ENCODE results near the gene KLHL29. TPM values are rescaled to one million over a fixed set of nuclear protein-coding genes. Genes with fewer than 3 reads are reported as not detected.

Gene KLHL29
- total RNA-seq, 5 donors from 2014 or later (not counting 1 experiment from before 2014, with no cell fraction given): 1.8 to 6.6 (median 2.5) TPM

GRCh38 chr2:23394700-23395099 is 9.7 kb downstream of the KLHL29 start:
- ATAC-seq (replicated peaks in 1 of 4) (peak in 2 of 4 experiments; percentile 43 to 68), DNase-seq (no peak)
- Histone ChIP-seq H3K4me3 (ENCODE audit: control insufficient read depth in 1 of 2, extremely low read depth in 1 of 2, low read length in 1 of 2) (no peak overlapping the region), H3K9me3 (no peaks in the 10 kb centered on the region), H3K4me1 (ENCODE audit: control insufficient read depth in 1 of 2, extremely low read depth in 1 of 2, insufficient read depth in 2 of 2, low read length in 2 of 2) (peaks cover 10 to 27% of the 10 kb centered on the region in 2 experiments), H3K36me3 (ENCODE audit: control insufficient read depth in 2 of 2, extremely low read depth in 1 of 2, insufficient read depth in 1 of 2, low read length in 1 of 2) (no peaks in the 10 kb centered on the region), H3K27ac (ENCODE audit: low read length) (no peak overlapping the region), H3K27me3 (replicated peaks in 1 of 2; ENCODE audit: control insufficient read depth in 2 of 2, extremely low read depth in 1 of 2, insufficient read depth in 2 of 2, low read length in 1 of 2) (peaks cover 8 to 22% of the 10 kb centered on the region in 2 experiments)
- Mint-ChIP-seq H3K9me3 (no peaks in the 10 kb centered on the region), H3K27me3 (peaks cover 21 to 41% of the 10 kb centered on the region in 2 donors), H3K27ac (no peak overlapping the region), H3K4me1 (peaks cover 19 to 54% (median 29%) of the 10 kb centered on the region in 3 donors), H3K36me3 (no peaks in the 10 kb centered on the region), H3K4me3 (peak overlapping the region in 1 of 3 donors; percentile 55)
- POLR2A ChIA-PET: no interaction called here
- 18% methylated on average over 4 of the region's 4 CpGs for WGBS (ENCODE audit: insufficient coverage)
- CTCF ChIA-PET: interaction anchor here in 1 of 2 donors (1.1 kb wide), 1 partner anchor 12 kb away, joined by 4 read pairs; no protein-coding TSS in a partner anchor

- Mint-ChIP-seq H3K9me3 (no peaks in the 10 kb centered on the region), H3K27ac (no peak overlapping the region), H3K4me3 (no peak overlapping the region), H3K27me3 (peaks cover 4 to 23% of the 10 kb centered on the region in 2 donors), H3K4me1 (peaks cover 14 to 34% (median 18%) of the 10 kb centered on the region in 3 donors), H3K36me3 (no peaks in the 10 kb centered on the region)
- no peak for DNase-seq
- no peak overlapping the region for H3K4me3 ChIP-seq (ENCODE audit: control insufficient read depth in 1 of 2, extremely low read depth in 1 of 2, low read length in 1 of 2)
- H3K4me1 ChIP-seq (ENCODE audit: control insufficient read depth in 1 of 2, extremely low read depth in 1 of 2, insufficient read depth in 2 of 2, low read length in 2 of 2): peaks cover 7 to 19% of the 10 kb centered on the region in 2 experiments
- POLR2A ChIA-PET: no interaction called here
- WGBS (ENCODE audit: insufficient coverage): 100% methylated on average over 2 of the region's 4 CpGs
- no peaks in the 10 kb centered on the region for H3K36me3 ChIP-seq (ENCODE audit: control insufficient read depth in 2 of 2, extremely low read depth in 1 of 2, insufficient read depth in 1 of 2, low read length in 1 of 2)
- H3K9me3 ChIP-seq: no peaks in the 10 kb centered on the region
- H3K27ac ChIP-seq (ENCODE audit: low read length): no peak overlapping the region
- H3K27me3 ChIP-seq (replicated peaks in 1 of 2; ENCODE audit: control insufficient read depth in 2 of 2, extremely low read depth in 1 of 2, insufficient read depth in 2 of 2, low read length in 1 of 2): peaks cover 4 to 18% of the 10 kb centered on the region in 2 experiments
- CTCF ChIA-PET: no interaction called here
- ATAC-seq (replicated peaks in 1 of 4): no peak
These were observed 12.5 kb downstream of the KLHL29 start for GRCh38 chr2:23397478-23397877.

DNA sequence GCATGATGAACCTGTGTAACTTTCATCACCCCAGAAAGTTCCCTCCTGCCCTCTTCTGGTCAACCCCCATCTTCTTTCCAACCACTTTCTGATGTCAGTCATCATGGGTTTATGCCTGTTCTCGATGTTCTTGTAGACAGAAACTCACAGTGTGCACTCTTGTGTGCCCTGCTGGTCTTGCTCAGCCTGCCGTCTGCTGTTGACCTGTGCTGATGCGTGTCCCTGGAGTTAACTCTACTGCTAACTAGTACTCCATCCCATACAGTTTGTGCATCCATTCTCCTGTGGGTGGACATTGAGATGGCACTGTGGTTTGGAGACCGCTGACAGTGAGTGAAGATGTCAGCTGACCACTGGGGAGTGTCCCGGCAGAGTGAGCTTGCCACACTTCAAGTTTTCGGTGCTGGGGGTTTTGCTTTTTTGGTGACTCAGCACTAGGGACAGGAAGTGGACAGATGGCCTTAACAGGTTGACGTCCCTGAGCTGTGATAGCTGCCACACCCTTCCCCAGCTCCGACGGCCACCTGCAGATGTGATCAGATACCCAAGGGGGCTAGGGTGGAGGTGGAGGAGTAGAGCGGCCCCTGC is 14.8 kb downstream of the KLHL29 start:
- ChIA-PET POLR2A (no interaction called here), CTCF (no interaction called here)
- Mint-ChIP-seq H3K27me3 (peaks cover 0 to 7% of the 10 kb centered on the region in 2 donors), H3K9me3 (no peaks in the 10 kb centered on the region), H3K4me3 (no peak overlapping the region), H3K36me3 (no peaks in the 10 kb centered on the region), H3K4me1 (peaks cover 17 to 18% (median 18%) of the 10 kb centered on the region in 3 donors), H3K27ac (no peak overlapping the region)
- H3K27me3 ChIP-seq (replicated peaks in 1 of 2; ENCODE audit: control insufficient read depth in 2 of 2, extremely low read depth in 1 of 2, insufficient read depth in 2 of 2, low read length in 1 of 2): peaks cover 0 to 12% of the 10 kb centered on the region in 2 experiments
- no peaks in the 10 kb centered on the region for H3K36me3 ChIP-seq (ENCODE audit: control insufficient read depth in 2 of 2, extremely low read depth in 1 of 2, insufficient read depth in 1 of 2, low read length in 1 of 2)
- H3K9me3 ChIP-seq: no peaks in the 10 kb centered on the region
- H3K4me1 ChIP-seq (ENCODE audit: control insufficient read depth in 1 of 2, extremely low read depth in 1 of 2, insufficient read depth in 2 of 2, low read length in 2 of 2): peaks cover 8 to 9% of the 10 kb centered on the region in 2 experiments
- DNase-seq (no peak), ATAC-seq (replicated peaks in 1 of 4) (no peak)
- 67% methylated on average over 7 of the region's 10 CpGs for WGBS (ENCODE audit: insufficient coverage)
- H3K4me3 ChIP-seq (ENCODE audit: control insufficient read depth in 1 of 2, extremely low read depth in 1 of 2, low read length in 1 of 2): no peak overlapping the region
- H3K27ac ChIP-seq (ENCODE audit: low read length): no peak overlapping the region

DNA sequence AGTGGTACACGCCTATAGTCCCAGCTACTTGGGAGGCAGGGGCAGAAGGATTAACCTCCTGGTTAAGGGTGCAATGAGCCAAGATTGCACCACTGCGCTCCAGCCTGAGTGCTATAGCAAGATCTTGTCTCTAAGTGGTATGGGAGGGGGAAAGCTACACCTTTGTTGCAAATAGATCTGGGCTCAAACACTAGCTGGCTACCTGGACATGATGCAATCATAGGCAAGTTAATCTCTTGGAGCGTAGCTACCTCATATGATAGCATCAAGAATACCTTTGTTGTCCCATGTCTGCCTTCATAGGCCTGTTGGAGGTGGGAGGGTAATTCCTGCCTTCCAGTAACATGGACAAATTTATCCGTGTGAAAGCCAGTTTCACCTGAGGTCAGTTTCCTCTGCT is 15.7 kb downstream of the KLHL29 start:
- H3K4me3 ChIP-seq (ENCODE audit: control insufficient read depth in 1 of 2, extremely low read depth in 1 of 2, low read length in 1 of 2): no peak overlapping the region
- H3K36me3 ChIP-seq (ENCODE audit: control insufficient read depth in 2 of 2, extremely low read depth in 1 of 2, insufficient read depth in 1 of 2, low read length in 1 of 2): no peaks in the 10 kb centered on the region
- ATAC-seq (replicated peaks in 1 of 4) (no peak), DNase-seq (no peak)
- no peak overlapping the region for H3K27ac ChIP-seq (ENCODE audit: low read length)
- no peaks in the 10 kb centered on the region for H3K9me3 Mint-ChIP-seq
- no peak overlapping the region for H3K4me3 Mint-ChIP-seq
- H3K4me1 ChIP-seq (ENCODE audit: control insufficient read depth in 1 of 2, extremely low read depth in 1 of 2, insufficient read depth in 2 of 2, low read length in 2 of 2): peaks cover 3 to 5% of the 10 kb centered on the region in 2 experiments
- no peak overlapping the region for H3K27ac Mint-ChIP-seq
- ChIA-PET CTCF (interaction anchor here in 1 of 2 donors (0.6 kb wide), 1 partner anchor 159 kb away, joined by 5 read pairs; no protein-coding TSS in a partner anchor), POLR2A (no interaction called here)
- peaks cover 0 to 8% of the 10 kb centered on the region in 2 experiments for H3K27me3 ChIP-seq (replicated peaks in 1 of 2; ENCODE audit: control insufficient read depth in 2 of 2, extremely low read depth in 1 of 2, insufficient read depth in 2 of 2, low read length in 1 of 2)
- H3K27me3 Mint-ChIP-seq: no peaks in the 10 kb centered on the region
- H3K4me1 Mint-ChIP-seq: peaks cover 12 to 15% (median 14%) of the 10 kb centered on the region in 3 donors
- no peaks in the 10 kb centered on the region for H3K9me3 ChIP-seq
- WGBS (ENCODE audit: insufficient coverage): 67% methylated on average over 3 of the region's 4 CpGs
- no peaks in the 10 kb centered on the region for H3K36me3 Mint-ChIP-seq

- peaks cover 12 to 15% (median 14%) of the 10 kb centered on the region in 3 donors for H3K4me1 Mint-ChIP-seq
- 87% methylated on average over 9 of the region's 14 CpGs for WGBS (ENCODE audit: insufficient coverage)
- no peaks in the 10 kb centered on the region for H3K9me3 Mint-ChIP-seq
- H3K36me3 ChIP-seq (ENCODE audit: control insufficient read depth in 2 of 2, extremely low read depth in 1 of 2, insufficient read depth in 1 of 2, low read length in 1 of 2): no peaks in the 10 kb centered on the region
- no peak overlapping the region for H3K4me3 ChIP-seq (ENCODE audit: control insufficient read depth in 1 of 2, extremely low read depth in 1 of 2, low read length in 1 of 2)
- ATAC-seq (replicated peaks in 1 of 4) (no peak), DNase-seq (no peak)
- CTCF ChIA-PET: no interaction called here
- H3K4me1 ChIP-seq (ENCODE audit: control insufficient read depth in 1 of 2, extremely low read depth in 1 of 2, insufficient read depth in 2 of 2, low read length in 2 of 2): peaks cover 3 to 5% of the 10 kb centered on the region in 2 experiments
- H3K4me3 Mint-ChIP-seq: no peak overlapping the region
- no peak overlapping the region for H3K27ac Mint-ChIP-seq
- H3K27ac ChIP-seq (ENCODE audit: low read length): no peak overlapping the region
- H3K27me3 ChIP-seq (replicated peaks in 1 of 2; ENCODE audit: control insufficient read depth in 2 of 2, extremely low read depth in 1 of 2, insufficient read depth in 2 of 2, low read length in 1 of 2): peaks cover 0 to 8% of the 10 kb centered on the region in 2 experiments
- no peaks in the 10 kb centered on the region for H3K9me3 ChIP-seq
- POLR2A ChIA-PET: no interaction called here
- no peaks in the 10 kb centered on the region for H3K27me3 Mint-ChIP-seq
- H3K36me3 Mint-ChIP-seq: no peaks in the 10 kb centered on the region
These were observed 16.6 kb downstream of the KLHL29 start for GRCh38 chr2:23401427-23402204.

- CTCF ChIA-PET: no interaction called here
- H3K9me3 Mint-ChIP-seq: no peaks in the 10 kb centered on the region
- H3K36me3 ChIP-seq (ENCODE audit: control insufficient read depth in 2 of 2, extremely low read depth in 1 of 2, insufficient read depth in 1 of 2, low read length in 1 of 2): no peaks in the 10 kb centered on the region
- H3K36me3 Mint-ChIP-seq: no peaks in the 10 kb centered on the region
- POLR2A ChIA-PET: no interaction called here
- no peak overlapping the region for H3K4me3 ChIP-seq (ENCODE audit: control insufficient read depth in 1 of 2, extremely low read depth in 1 of 2, low read length in 1 of 2)
- H3K4me3 Mint-ChIP-seq: no peak overlapping the region
- H3K4me1 Mint-ChIP-seq: peaks cover 12 to 15% (median 14%) of the 10 kb centered on the region in 3 donors
- WGBS (ENCODE audit: insufficient coverage): 90% methylated on average over 2 of the region's 6 CpGs
- peaks cover 0 to 3% of the 10 kb centered on the region in 2 experiments for H3K27me3 ChIP-seq (replicated peaks in 1 of 2; ENCODE audit: control insufficient read depth in 2 of 2, extremely low read depth in 1 of 2, insufficient read depth in 2 of 2, low read length in 1 of 2)
- H3K27ac ChIP-seq (ENCODE audit: low read length): no peak overlapping the region
- no peaks in the 10 kb centered on the region for H3K9me3 ChIP-seq
- H3K4me1 ChIP-seq (ENCODE audit: control insufficient read depth in 1 of 2, extremely low read depth in 1 of 2, insufficient read depth in 2 of 2, low read length in 2 of 2): peaks cover 3 to 5% of the 10 kb centered on the region in 2 experiments
- H3K27me3 Mint-ChIP-seq: no peaks in the 10 kb centered on the region
- ATAC-seq (replicated peaks in 1 of 4): no peak
- DNase-seq: no peak
- H3K27ac Mint-ChIP-seq: no peak overlapping the region
These were observed 17.3 kb downstream of the KLHL29 start for GRCh38 chr2:23402205-23402740.
